Smooth muscle cell (in vitro differentiated cells): ENCODE results near the gene NAA35. TPM values are rescaled to one million over a fixed set of nuclear protein-coding genes. Genes with fewer than 3 reads are reported as not detected.

Experiments used
- DNase-seq: peaks from one replicate; lab custom pipeline; 2025; ENCODE audit not compliant: unreplicated experiment; lab: John Stamatoyannopoulos, UW
- H2AFZ ChIP-seq: fragments of 200-600 bp; sonication (generic); 2 replicates; pipeline ENCODE4 v1.6.0; 2016; ENCODE audit warnings: antibody characterized with exemption, low read depth, mild to moderate bottlenecking
- H3F3A ChIP-seq: fragments of 200-600 bp; sonication (generic); 2 replicates; pipeline ENCODE4 v1.6.0; 2017; ENCODE audit warnings: antibody characterized with exemption, low read depth
- H3K27ac ChIP-seq: fragments of 200-600 bp; sonication (generic); 2 replicates; pipeline ENCODE4 v1.5.1; 2016; ENCODE audit warnings: low read depth, mild to moderate bottlenecking
- H3K27me3 ChIP-seq: fragments of 200-600 bp; sonication (generic); 2 replicates; pipeline ENCODE4 v1.6.1; 2016; ENCODE audit warnings: low read depth, mild to moderate bottlenecking
- H3K36me3 ChIP-seq: fragments of 200-600 bp; sonication (generic); 2 replicates; pipeline ENCODE4 v1.5.1; 2016; ENCODE audit warnings: low read depth
- H3K4me1 ChIP-seq: fragments of 200-600 bp; sonication (generic); 2 replicates; pipeline ENCODE4 v1.5.1; 2016; ENCODE audit warnings: low read depth
- H3K4me2 ChIP-seq: fragments of 200-600 bp; sonication (generic); 2 replicates; pipeline ENCODE4 v1.6.0; 2016; ENCODE audit warnings: mild to moderate bottlenecking
- H3K4me3 ChIP-seq: fragments of 200-600 bp; sonication (generic); 2 replicates; pipeline ENCODE4 v1.5.1; 2016; ENCODE audit warnings: mild to moderate bottlenecking
- H3K79me2 ChIP-seq: fragments of 200-600 bp; sonication (generic); 2 replicates; pipeline ENCODE4 v1.6.0; 2016; ENCODE audit warnings: low read depth, mild to moderate bottlenecking
- H3K9ac ChIP-seq: fragments of 200-600 bp; sonication (generic); 2 replicates; pipeline ENCODE4 v1.6.0; 2016; ENCODE audit warnings: low read depth
- H3K9me3 ChIP-seq: fragments of 200-600 bp; sonication (generic); replicated peaks from 2 replicates; pipeline ENCODE4 v1.5.1; 2016; ENCODE audit warnings: low read depth
- H4K20me1 ChIP-seq: fragments of 200-600 bp; sonication (generic); 2 replicates; pipeline ENCODE4 v1.6.0; 2016; ENCODE audit warnings: low read depth
- CTCF ChIP-seq: fragments of 200-600 bp; sonication (generic); IDR thresholded peaks from 2 replicates; pipeline ENCODE4 v1.5.1; 2017; ENCODE audit warnings: borderline replicate concordance, mild to moderate bottlenecking, antibody characterized with exemption; ENCODE audit not compliant: insufficient read depth, poor library complexity, severe bottlenecking
- WGBS: methylation state at CpG from one replicate; pipeline ENCODE4 v1.1.7; 2016; ENCODE audit warnings: low lambda C conversion rate; 5-methylcytosine and 5-hydroxymethylcytosine counted together
- polyA plus RNA-seq: library from polyadenylated mRNA; unstranded; fragments of >200 nt; fragmentation: Nextera tagmentation; extraction: Ambion mirVana; gene quantifications from 2 replicates; pipeline ENCODE4 v1.2.1, GENCODE V29; 2016
- total RNA-seq: library from RNA; depleted of rRNA; stranded (reverse); fragments of >200 nt; gene quantifications from 2 replicates; pipeline ENCODE4 v1.2.3, GENCODE V29; 2014

The NAA35 gene
- total and polyA plus RNA-seq, 2 experiments from 2014 or later: 14.9 to 26.4 TPM

DNA sequence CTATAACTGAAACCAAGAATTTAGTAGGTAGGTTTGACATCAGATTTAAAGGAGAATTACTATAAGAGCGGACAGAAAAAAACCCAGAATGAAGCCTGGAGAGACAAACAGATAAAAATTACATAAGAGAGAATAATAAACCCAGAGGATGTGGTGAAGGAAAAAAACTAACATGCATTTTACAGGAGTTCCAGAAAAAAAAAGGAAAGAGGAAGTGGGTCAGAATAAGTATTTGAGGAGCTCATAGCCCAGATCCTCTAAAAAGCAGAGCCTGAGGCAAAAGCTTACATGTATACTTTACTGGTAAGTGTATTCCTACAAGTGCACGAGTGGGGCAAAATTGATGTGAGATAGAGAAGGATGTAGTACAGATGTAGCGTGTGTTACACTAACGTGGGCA is 43.1 kb upstream of the NAA35 start:
- Histone ChIP-seq H3K36me3 (no peaks in the 10 kb centered on the region), H4K20me1 (no peaks in the 10 kb centered on the region), H3F3A (no peaks in the 10 kb centered on the region), H3K27me3 (no peaks in the 10 kb centered on the region), H3K27ac (no peak overlapping the region), H3K4me3 (no peak overlapping the region), H3K4me2 (no peak overlapping the region), H3K79me2 (no peaks in the 10 kb centered on the region), H3K9ac (no peak overlapping the region), H3K9me3 (no peaks in the 10 kb centered on the region), H3K4me1 (no peaks in the 10 kb centered on the region), H2AFZ (no peak overlapping the region)
- WGBS: 95% methylated on average over 4 of the region's 4 CpGs
- no peak for DNase-seq
- TF ChIP-seq CTCF: no peak

- H3K27me3 ChIP-seq: no peaks in the 10 kb centered on the region
- H3K27ac ChIP-seq: no peak overlapping the region
- H3K4me1 ChIP-seq: no peaks in the 10 kb centered on the region
- no peak overlapping the region for H3K9ac ChIP-seq
- H3F3A ChIP-seq: no peaks in the 10 kb centered on the region
- H3K9me3 ChIP-seq: no peaks in the 10 kb centered on the region
- 78% methylated on average over 6 of the region's 6 CpGs for WGBS
- no peak overlapping the region for H3K4me3 ChIP-seq
- no peak for DNase-seq
- H3K36me3 ChIP-seq: no peaks in the 10 kb centered on the region
- H4K20me1 ChIP-seq: no peaks in the 10 kb centered on the region
- TF ChIP-seq CTCF: no peak
- H2AFZ ChIP-seq: no peak overlapping the region
- H3K79me2 ChIP-seq: no peaks in the 10 kb centered on the region
- no peak overlapping the region for H3K4me2 ChIP-seq
Observed at GRCh38 chr9:85898332-85898731, 42.6 kb upstream of the NAA35 start.

- H3K4me2 ChIP-seq: no peak overlapping the region
- 95% methylated on average over 16 of the region's 16 CpGs for WGBS
- no peaks in the 10 kb centered on the region for H3K27me3 ChIP-seq
- no peaks in the 10 kb centered on the region for H3K9me3 ChIP-seq
- no peak overlapping the region for H3K27ac ChIP-seq
- H4K20me1 ChIP-seq: no peaks in the 10 kb centered on the region
- no peak overlapping the region for H3K9ac ChIP-seq
- no peaks in the 10 kb centered on the region for H3K36me3 ChIP-seq
- H3K4me1 ChIP-seq: no peaks in the 10 kb centered on the region
- no peak for TF ChIP-seq CTCF
- no peak for DNase-seq
- H3K79me2 ChIP-seq: no peaks in the 10 kb centered on the region
- no peaks in the 10 kb centered on the region for H3F3A ChIP-seq
- H2AFZ ChIP-seq: no peak overlapping the region
- H3K4me3 ChIP-seq: no peak overlapping the region
Observed at GRCh38 chr9:85899388-85899787, 41.6 kb upstream of the NAA35 start.

- no peaks in the 10 kb centered on the region for H4K20me1 ChIP-seq
- H3K4me2 ChIP-seq: no peak overlapping the region
- no peaks in the 10 kb centered on the region for H3K79me2 ChIP-seq
- peak; percentile 47 for TF ChIP-seq CTCF
- peak overlapping the region; percentile 66 for H2AFZ ChIP-seq
- WGBS: 37% methylated on average over 9 of the region's 9 CpGs
- H3F3A ChIP-seq: no peaks in the 10 kb centered on the region
- H3K36me3 ChIP-seq: no peaks in the 10 kb centered on the region
- DNase-seq: no peak
- no peak overlapping the region for H3K4me3 ChIP-seq
- H3K4me1 ChIP-seq: no peaks in the 10 kb centered on the region
- no peak overlapping the region for H3K9ac ChIP-seq
- H3K27me3 ChIP-seq: no peaks in the 10 kb centered on the region
- no peak overlapping the region for H3K27ac ChIP-seq
- H3K9me3 ChIP-seq: no peaks in the 10 kb centered on the region
Observed at GRCh38 chr9:85900504-85901201, 40.3 kb upstream of the NAA35 start.
